Measurements from ENCODE around the gene LDLR.

LDLR gene

DNA sequence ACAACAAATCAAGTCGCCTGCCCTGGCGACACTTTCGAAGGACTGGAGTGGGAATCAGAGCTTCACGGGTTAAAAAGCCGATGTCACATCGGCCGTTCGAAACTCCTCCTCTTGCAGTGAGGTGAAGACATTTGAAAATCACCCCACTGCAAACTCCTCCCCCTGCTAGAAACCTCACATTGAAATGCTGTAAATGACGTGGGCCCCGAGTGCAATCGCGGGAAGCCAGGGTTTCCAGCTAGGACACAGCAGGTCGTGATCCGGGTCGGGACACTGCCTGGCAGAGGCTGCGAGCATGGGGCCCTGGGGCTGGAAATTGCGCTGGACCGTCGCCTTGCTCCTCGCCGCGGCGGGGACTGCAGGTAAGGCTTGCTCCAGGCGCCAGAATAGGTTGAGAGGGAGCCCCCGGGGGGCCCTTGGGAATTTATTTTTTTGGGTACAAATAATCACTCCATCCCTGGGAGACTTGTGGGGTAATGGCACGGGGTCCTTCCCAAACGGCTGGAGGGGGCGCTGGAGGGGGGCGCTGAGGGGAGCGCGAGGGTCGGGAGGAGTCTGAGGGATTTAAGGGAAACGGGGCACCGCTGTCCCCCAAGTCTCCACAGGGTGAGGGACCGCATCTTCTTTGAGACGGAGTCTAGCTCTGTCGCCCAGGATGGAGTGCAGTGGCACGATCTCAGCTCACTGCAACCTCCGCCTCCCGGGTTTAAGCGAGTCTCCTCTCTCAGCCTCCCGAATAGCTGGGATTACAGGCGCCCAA is at the start of gene LDLR:
TSS of gene LDLR (plus strand) at position 210 of the 760 bp plus-strand sequence. CDS start at position 296, 86 bp downstream.
- DNase-seq (ENCODE audit: low read depth in 2 of 2) = peak; percentile 80 to 84

DNA sequence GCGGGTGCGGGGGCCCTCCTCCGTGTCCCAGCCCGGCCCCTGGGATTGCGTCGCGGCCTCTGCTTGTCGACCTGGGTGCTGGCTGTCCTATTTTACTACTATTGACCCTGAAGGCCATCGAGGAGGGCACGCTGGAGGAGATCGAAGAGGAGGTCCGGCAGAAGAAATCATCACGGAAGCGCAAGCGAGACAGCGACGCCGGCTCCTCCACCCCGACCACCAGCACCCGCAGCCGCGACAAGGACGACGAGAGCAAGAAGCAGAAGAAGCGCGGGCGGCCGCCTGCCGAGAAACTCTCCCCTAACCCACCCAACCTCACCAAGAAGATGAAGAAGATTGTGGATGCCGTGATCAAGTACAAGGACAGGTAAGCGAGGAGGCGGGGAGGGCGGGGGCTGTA is 48.1 kb upstream of the LDLR start:
- no peak for DNase-seq (ENCODE audit: low read depth in 2 of 2)

- no peak for DNase-seq (ENCODE audit: low read depth in 2 of 2)
Measured at GRCh38 chr19:11041966-11042627, 47.2 kb upstream of the LDLR start.

DNA sequence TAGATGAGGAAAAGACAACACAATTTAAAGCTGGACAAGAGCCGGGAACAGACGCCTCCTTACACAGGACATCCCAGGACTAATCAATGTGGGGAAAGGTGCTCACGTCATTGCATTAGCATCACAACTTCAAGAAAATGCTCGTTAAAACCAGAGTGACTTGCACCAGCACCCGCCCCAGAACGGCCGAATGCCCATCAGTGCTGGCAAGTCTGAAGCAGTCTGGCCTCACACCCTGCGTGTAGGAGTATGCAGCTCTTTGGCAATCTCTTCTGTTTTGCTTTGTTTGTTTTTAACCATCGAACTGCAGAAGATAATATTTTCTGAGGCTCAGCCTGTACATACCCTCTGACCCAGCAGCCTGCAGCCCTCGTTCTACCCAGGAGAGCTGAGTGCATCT is 44.8 kb upstream of the LDLR start:
- no peak for DNase-seq (ENCODE audit: low read depth in 2 of 2)

DNA sequence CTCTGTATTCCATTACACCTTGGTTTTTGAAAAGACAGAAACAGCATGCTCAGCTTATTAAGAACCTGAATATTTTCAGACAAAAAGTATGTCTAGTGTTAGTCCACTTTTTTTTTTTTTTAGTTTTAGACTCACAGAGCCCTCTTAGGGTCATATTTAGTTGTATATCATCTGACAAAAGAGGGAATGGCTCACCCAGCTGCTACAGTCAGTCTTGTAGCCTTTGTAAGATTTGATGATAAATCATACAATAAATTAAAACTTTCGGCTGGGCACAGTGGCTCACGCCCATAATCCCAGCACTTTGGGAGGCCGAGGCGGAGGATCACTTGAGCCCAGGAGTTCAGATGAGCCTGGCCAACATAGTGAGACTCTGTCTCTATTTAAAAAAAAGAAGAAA is 43.7 kb upstream of the LDLR start:
- no peak for DNase-seq (ENCODE audit: low read depth in 2 of 2)

DNA sequence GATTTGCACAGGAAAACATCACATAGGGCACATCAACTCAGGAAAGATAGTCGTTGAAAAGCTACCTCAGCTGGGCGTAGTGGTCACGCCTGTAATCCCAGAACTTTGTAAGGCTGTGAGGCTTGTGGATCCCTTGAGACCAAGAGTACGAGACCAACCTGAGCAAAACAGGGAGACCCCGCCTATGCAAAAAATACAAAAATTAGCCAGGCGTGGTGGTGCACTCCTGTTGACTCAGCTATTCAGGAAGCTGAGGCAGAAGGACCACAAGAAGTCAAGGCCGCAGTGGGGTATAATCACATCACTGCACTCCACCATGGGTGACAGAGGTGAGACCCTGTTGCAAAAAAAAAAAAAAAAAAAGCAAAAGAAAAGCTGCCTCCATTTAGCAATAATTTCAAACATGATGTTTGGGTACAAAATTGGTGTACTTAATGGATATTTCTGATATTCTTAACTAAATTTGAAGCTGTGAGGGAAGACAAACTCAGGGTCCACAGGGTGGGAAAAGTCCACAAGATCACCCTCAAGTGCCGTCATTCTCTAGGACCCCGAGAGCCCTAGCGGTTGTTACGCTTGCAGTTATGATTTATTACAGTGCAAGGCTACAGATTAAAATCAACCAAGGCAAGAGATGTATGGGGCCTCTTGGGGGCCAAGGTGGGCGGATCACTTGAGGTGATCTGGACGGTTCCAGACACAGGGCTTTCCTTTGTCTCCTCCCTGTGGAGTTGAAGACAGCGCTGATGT is 42.5 kb upstream of the LDLR start:
- DNase-seq (ENCODE audit: low read depth in 2 of 2) = no peak

DNA sequence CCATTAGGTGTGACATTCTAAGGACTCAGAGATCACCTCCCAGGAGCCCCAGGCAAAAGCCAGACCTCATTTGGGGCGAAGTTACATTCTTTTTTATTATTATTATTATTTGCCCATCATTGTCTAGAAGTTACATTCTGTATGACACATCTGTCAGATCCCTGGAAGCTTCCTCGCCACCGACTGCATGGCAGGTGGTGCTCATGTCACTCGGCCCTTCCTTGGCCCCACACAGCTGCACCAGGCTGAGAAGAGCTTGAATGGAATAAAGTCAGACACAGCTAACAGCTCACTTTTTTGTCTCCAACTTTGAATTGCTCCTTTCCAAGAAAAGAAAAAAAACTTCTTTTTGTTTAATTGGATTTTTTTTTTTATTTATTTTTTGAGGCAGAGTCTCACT is 41.4 kb upstream of the LDLR start:
- no peak for DNase-seq (ENCODE audit: low read depth in 2 of 2)

DNA sequence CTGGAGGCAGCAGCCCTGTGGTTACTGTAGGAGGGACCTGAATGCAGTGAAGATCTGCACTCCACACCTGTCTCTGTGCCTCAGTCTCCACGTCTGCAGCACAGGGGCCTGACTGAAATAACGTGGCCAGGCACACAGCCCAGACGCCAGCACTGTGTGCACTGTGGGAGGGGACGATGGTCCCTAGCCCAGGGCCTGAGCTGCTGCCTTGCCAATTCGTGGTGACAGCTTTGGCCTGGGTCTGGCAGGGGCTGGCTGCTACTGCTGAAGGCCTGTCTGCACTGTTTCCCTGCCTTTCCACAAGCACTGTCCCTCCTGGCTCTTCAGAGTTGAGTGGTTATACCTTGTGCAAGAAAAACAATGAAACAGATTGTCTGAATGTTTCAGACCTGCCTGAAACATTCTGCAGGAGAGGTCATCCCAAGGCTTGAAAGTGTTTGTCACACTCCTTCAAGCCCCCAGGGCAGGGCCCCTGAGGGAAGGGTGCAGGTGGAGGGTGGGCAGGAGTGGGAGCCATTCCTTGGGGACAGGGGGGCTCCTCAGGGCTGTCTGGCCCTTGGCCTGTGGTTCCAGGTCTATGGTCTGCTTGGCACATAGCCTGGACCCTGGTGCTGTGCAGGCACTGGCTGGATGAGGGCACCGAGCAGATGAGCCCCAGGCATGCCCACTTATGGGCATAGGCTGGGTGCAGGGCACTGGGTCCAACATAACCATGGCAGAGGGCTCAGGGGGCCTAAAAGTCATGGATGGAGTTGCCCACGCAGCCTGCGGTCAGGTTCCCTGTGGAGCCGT is 38.7 kb upstream of the LDLR start:
- no peak for DNase-seq (ENCODE audit: low read depth in 2 of 2)

DNA sequence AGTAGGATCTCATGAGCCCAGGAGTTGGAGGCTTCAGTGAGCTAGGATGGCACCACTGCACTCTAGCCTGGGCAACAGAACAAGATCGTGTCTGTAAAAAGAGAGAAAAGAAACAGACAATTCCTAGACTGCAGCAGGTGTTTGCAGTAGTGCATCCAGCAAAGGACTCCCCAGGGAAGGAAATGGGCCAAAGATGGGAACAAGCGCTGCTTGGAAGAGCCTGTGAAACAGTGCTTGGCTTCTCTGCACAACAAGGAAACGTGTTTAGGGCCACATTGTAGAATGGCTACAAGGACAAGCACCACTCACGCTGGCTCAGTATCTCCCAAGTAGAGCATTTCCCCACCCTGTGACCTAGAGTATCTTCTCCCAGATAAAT is 35.5 kb upstream of the LDLR start:
- no peak for DNase-seq (ENCODE audit: low read depth in 2 of 2)

GRCh38 chr19:11054200-11054599 is 35.1 kb upstream of the LDLR start:
- DNase-seq (ENCODE audit: low read depth in 2 of 2) = no peak

DNA sequence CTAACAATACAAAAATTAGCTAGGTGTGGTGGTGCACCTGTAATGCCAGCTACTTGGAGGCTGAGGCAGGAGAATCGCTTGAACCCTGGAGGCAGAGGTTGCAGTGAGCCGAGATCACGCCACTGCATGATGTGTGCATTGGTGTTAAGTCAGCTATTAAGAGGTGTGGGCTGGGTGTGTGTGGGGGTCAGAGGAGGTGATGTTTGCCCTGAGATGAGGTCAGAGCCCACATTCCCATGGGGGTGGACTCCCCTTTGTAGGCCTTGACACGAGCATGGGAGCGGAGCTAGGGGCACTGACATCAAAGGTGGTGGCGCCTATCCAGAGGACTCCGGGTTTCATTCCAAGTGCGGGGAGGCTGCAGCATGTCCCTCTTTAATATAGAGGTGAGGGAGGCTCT is 34.6 kb upstream of the LDLR start:
- no peak for DNase-seq (ENCODE audit: low read depth in 2 of 2)

DNA sequence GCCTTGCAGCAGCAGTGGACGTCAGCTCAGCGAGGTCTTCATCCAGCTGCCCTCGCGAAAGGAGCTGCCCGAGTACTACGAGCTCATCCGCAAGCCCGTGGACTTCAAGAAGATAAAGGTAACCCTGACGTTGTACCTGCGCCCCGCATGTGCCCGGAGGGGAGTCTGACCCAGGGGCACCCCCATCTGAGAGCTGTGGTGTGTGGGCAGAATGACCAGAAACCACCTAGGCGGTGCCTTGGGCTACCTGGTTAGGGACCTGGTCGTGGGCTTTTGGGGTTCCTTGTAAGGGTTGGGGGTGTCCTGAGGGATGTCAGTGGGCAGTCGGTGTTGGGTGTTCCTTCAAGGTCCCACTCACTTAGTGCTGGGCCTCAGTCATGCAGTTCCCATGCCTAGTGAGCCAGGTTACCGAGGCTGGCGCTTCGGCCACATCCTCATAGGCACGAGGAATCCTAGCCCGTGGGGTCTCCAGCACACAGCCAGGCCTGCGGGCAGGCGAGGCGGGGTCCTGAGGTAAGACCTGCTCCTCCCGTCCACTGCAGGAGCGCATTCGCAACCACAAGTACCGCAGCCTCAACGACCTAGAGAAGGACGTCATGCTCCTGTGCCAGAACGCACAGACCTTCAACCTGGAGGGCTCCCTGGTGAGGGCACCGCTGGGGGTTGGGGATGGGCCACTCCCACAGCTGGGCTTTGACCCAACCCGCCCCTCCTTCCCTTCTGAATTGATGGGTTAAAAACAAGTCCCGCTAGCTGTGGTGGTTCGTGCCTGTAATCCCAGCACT is 30.8 kb upstream of the LDLR start:
- DNase-seq (ENCODE audit: low read depth in 2 of 2) = no peak

GRCh38 chr19:11059511-11060358 is 29.5 kb upstream of the LDLR start:
- DNase-seq (ENCODE audit: low read depth in 2 of 2) = no peak

- no peak for DNase-seq (ENCODE audit: low read depth in 2 of 2)
Measured at GRCh38 chr19:11061952-11062351, 27.3 kb upstream of the LDLR start.

DNA sequence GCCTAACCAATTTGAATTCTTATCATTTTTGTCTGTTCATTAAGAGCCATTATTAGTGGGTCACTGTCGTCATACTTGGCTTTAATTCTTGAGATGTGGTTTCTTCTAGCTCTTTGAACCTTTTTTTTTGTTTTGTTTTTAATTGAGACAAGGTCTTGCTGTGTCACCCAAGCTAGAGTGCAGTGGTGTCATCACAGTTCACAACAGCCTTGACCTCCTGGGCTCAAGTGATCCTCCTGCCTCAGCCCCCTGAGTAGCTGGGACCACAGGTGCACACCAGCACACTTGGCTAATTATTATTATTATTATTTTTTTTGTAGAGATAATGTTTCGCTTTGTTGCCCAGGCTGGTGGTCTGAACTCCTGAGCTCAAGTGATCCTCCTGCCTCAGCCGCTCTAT is 25.8 kb upstream of the LDLR start:
- DNase-seq (ENCODE audit: low read depth in 2 of 2) = no peak

DNA sequence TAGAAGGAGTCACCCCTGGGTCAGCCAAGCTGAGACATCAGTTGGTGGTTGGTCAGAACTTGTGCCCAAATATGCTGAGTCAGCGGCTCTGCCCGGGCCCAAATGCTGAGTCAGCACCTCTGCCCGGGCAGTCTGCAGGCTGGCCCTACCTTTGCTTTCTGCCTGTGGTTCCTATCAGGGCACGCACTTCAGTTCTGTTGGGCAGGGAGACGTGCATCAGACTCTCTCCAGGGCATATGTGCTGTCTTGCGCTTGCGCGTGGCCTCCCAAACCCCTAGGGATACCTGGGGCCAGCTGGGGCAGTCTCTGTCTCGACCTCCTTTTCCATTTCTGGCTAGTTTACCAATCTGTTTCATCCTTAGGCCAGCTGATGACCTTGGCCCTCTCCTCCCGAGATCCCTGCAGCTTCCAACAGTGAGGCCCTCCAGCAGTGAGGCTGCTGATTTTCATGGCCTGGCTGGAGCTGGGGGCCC is 24.4 kb upstream of the LDLR start:
- DNase-seq (ENCODE audit: low read depth in 2 of 2) = no peak

- DNase-seq (ENCODE audit: low read depth in 2 of 2) = no peak
Measured at GRCh38 chr19:11066326-11066725, 22.9 kb upstream of the LDLR start.

DNA sequence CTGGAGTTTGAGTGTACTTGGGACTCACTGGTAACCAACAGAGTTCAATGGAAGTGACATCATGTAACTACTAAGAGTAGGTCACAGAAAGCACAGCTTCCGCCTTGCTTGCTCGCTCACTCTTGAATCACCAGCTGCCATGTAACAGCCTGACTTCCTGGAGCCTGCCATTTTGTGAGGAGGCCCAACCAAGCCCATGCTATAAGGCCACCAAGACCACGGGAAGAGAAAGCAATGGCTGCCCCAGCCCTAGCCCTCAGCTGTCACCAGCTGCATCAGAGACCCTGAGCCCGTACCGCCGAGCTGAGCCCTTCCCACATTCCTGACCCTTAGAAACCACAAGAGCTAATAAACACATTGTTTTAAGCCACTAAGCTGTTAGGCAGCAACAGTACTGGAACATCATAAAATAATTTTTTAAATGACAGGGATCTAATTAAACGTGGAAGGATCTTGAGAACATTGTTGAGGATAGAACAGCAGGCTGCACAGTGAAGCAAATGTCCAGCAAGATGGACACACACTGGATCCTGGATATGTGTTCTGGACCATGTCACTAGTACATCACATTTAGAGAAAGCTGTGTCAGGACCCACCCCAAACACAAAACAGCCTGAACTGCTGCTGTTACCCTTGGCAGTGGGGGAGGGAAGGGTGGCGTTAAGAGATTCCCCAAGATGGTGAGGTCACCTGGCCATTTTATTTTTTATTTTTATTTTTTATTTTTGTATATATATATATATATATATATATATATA is 21.7 kb upstream of the LDLR start:
- DNase-seq (ENCODE audit: low read depth in 2 of 2) = no peak

GRCh38 chr19:11069561-11069960 is 19.7 kb upstream of the LDLR start:
- no peak for DNase-seq (ENCODE audit: low read depth in 2 of 2)

Measured in fibroblast of skin of left quadriceps (primary cell).